Mucosa of rectum (tissue), 2 donors: Measurements from ENCODE around the gene ZNF33B.
A peak's percentile ranks its signal among the peaks of the same experiment; 100 is the strongest.

Source experiments
- H3K27ac ChIP-seq, 2 donors: one replicate each; pipeline ENCODE4 v1.7.0; 2013; ENCODE audit warnings: inconsistent platforms in 2 of 2, low read depth in 2 of 2, low read length in 2 of 2
- H3K27me3 ChIP-seq, 2 donors: one replicate each; pipeline ENCODE4 v1.7.0; 2013; ENCODE audit warnings: low read length in 2 of 2; ENCODE audit not compliant: control insufficient read depth in 2 of 2, insufficient read depth in 2 of 2
- H3K36me3 ChIP-seq, 2 donors: one replicate each; pipeline ENCODE4 v1.7.0; 2013; ENCODE audit warnings: low read length in 2 of 2; ENCODE audit not compliant: control insufficient read depth in 2 of 2, insufficient read depth in 2 of 2
- H3K4me1 ChIP-seq, 2 donors: one replicate each; pipeline ENCODE4 v1.7.0; 2013; ENCODE audit warnings: low read length in 2 of 2, mild to moderate bottlenecking in 1 of 2; ENCODE audit not compliant: control insufficient read depth in 2 of 2, insufficient read depth in 2 of 2
- H3K4me3 ChIP-seq, 2 donors: one replicate each; pipeline ENCODE4 v1.7.0; 2013; ENCODE audit warnings: low read length in 2 of 2
- H3K9ac ChIP-seq, 2 donors: one replicate each; pipeline ENCODE4 v1.7.0; 2013; ENCODE audit warnings: low read length in 2 of 2, low read depth in 1 of 2, mild to moderate bottlenecking in 1 of 2
- H3K9me3 ChIP-seq, 2 donors: one replicate each; pipeline ENCODE4 v1.7.0; 2013; ENCODE audit warnings: low read length in 2 of 2; ENCODE audit not compliant: control insufficient read depth in 2 of 2
- donor health status: healthy.
- donor health status: Normal muscosa, but diverticular disease.

The ZNF33B gene

DNA sequence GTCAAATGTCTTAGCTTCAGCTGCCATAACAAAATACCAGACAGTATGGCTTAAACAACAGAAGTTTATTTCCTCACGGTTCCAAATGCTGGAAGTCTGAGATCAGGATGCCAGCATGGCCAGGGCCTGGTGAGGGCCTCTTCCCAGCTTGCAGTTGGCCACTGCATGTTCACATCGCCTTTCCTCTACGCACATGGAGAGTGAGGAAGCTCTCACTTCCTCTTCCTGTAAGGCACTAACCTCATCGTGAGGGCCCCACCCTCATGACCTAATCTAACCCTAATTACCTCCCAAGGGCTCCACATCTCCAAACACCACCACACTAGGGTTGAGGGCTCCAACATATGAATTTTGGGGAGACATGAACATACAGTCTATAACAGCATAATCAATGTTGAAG, 14.4 kb downstream of the ZNF33B start:
- Histone ChIP-seq H3K27me3 (no peaks in the 10 kb centered on the region), H3K36me3 (peaks cover 15 to 26% of the 10 kb centered on the region in 2 donors), H3K4me1 (no peaks in the 10 kb centered on the region), H3K4me3 (no peak overlapping the region), H3K27ac (no peak overlapping the region), H3K9me3 (peaks cover 0 to 2% of the 10 kb centered on the region in 2 donors), H3K9ac (no peak overlapping the region)

DNA sequence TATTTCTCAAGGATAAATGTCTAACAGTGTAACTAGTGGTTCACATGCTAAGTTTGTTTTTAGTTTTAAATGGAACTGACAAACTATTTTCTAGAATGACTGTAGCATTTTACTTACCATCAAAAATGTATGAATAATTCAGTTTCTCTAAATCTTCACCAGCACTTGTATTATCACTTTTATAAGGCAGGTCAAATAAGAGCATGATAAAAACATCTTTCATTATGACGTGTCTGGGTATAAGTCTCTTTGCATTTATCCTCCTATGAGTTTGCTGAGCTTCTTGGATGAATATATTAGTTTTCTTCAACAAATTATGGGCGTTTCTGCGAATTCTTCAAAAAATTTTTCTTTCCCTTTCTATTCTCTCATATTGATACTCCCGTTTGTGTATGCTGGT, 19.9 kb downstream of the ZNF33B start:
- no peaks in the 10 kb centered on the region for H3K27me3 ChIP-seq
- H3K4me3 ChIP-seq, result no peak overlapping the region
- H3K9ac ChIP-seq, result no peak overlapping the region
- H3K36me3 ChIP-seq, result peaks cover 6 to 18% of the 10 kb centered on the region in 2 donors
- no peaks in the 10 kb centered on the region for H3K4me1 ChIP-seq
- H3K27ac ChIP-seq, result no peak overlapping the region
- H3K9me3 ChIP-seq, result no peaks in the 10 kb centered on the region

DNA sequence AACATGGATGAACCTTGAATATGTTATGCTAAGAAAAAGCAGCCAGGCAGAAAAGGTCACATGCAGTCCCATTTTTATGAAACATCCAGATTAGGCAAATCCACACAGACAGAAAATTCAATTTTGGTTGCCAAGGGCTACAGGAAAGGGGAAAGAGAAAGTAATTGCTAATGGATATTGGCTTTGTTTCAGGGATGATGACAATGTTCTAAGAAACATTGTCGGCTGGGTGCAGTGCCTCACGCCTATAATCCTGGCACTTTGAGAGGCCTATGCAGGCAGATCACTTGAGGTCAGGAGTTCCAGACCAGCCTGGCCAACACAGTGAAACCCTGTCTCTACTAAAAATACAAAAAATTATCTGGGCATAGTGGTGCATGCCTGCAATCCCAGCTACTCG, 23.0 kb downstream of the ZNF33B start:
- Histone ChIP-seq H3K36me3 (peaks cover 11 to 18% of the 10 kb centered on the region in 2 donors), H3K9ac (no peak overlapping the region), H3K9me3 (no peaks in the 10 kb centered on the region), H3K4me1 (no peaks in the 10 kb centered on the region), H3K27me3 (no peaks in the 10 kb centered on the region), H3K4me3 (no peak overlapping the region), H3K27ac (no peak overlapping the region)

GRCh38 chr10:42609872-42610271, 28.5 kb downstream of the ZNF33B start:
- Histone ChIP-seq H3K9ac (no peak overlapping the region), H3K27me3 (no peaks in the 10 kb centered on the region), H3K4me3 (no peak overlapping the region), H3K27ac (no peak overlapping the region), H3K9me3 (no peaks in the 10 kb centered on the region), H3K4me1 (no peaks in the 10 kb centered on the region), H3K36me3 (peaks cover 11 to 15% of the 10 kb centered on the region in 2 donors)

DNA sequence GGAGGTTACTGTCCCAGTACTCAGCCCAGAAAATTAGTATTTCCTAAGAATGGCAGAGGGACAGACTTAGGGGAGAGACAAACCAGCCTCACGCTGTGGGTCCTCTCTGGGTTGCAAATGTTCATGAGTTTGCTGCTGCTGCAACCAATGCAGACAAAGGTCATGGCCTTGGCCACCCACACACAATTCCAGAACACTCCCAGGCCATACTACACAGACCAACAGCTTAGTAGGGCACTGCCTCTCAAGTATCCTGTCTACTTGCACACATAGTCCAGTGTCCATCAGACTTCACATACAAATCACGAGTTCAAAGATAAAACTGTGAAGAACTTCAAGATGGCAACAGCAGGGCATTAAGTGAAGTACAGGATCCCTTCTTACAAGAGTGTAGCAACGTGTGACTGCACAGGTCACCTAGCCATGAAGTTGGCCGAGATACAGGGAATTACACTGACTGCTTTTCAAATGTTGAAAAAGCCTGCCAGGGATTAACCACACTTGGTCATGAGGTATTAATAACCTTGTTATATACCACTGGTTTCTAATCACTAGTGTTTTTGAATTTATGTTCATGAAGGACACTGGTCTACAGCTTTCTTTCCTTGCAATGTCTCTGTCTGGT, 40.0 kb downstream of the ZNF33B start:
- H3K36me3 ChIP-seq, result peaks cover 19 to 20% of the 10 kb centered on the region in 2 donors
- no peak overlapping the region for H3K27ac ChIP-seq
- no peaks in the 10 kb centered on the region for H3K27me3 ChIP-seq
- H3K9me3 ChIP-seq, result peaks cover 20 to 21% of the 10 kb centered on the region in 2 donors
- H3K9ac ChIP-seq, result no peak overlapping the region
- H3K4me3 ChIP-seq, result no peak overlapping the region
- no peaks in the 10 kb centered on the region for H3K4me1 ChIP-seq

- H3K9me3 ChIP-seq, result peaks cover 29 to 40% of the 10 kb centered on the region in 2 donors
- no peak overlapping the region for H3K27ac ChIP-seq
- H3K27me3 ChIP-seq, result no peaks in the 10 kb centered on the region
- peaks cover 36 to 38% of the 10 kb centered on the region in 2 donors for H3K36me3 ChIP-seq
- no peak overlapping the region for H3K4me3 ChIP-seq
- no peak overlapping the region for H3K9ac ChIP-seq
- H3K4me1 ChIP-seq, result no peaks in the 10 kb centered on the region
These were observed 42.2 kb downstream of the ZNF33B start for GRCh38 chr10:42596196-42596595.

- no peaks in the 10 kb centered on the region for H3K27me3 ChIP-seq
- H3K9me3 ChIP-seq, result peaks cover 33 to 51% of the 10 kb centered on the region in 2 donors
- peaks cover 38 to 45% of the 10 kb centered on the region in 2 donors for H3K36me3 ChIP-seq
- no peaks in the 10 kb centered on the region for H3K4me1 ChIP-seq
- H3K9ac ChIP-seq, result no peak overlapping the region
- H3K27ac ChIP-seq, result no peak overlapping the region
- no peak overlapping the region for H3K4me3 ChIP-seq
These were observed 44.1 kb downstream of the ZNF33B start for GRCh38 chr10:42594246-42594650.

DNA sequence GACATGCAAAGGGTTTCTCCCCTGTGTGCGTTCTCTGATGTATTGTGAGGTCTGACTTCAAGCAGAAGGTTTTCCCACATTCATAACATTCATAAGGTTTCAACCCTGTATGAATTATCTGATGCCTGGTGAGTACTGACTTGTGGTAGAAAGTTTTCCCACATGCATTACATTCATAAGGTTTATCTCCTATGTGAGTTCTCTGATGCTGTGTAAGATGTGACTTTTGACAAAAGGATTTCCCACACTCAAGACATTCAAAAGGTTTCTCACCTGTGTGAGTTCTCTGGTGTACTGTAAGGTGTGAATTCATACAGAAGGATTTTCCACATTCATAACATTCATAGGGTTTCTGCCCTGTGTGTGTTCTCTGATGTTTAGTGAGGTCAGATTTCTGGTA, 45.1 kb downstream of the ZNF33B start:
- Histone ChIP-seq H3K9ac (no peak overlapping the region), H3K27me3 (no peaks in the 10 kb centered on the region), H3K27ac (no peak overlapping the region), H3K36me3 (peaks cover 44 to 52% of the 10 kb centered on the region in 2 donors), H3K4me1 (no peaks in the 10 kb centered on the region), H3K4me3 (peak overlapping the region in 1 of 2 donors; percentile 16), H3K9me3 (peaks cover 33 to 57% of the 10 kb centered on the region in 2 donors)

- peaks cover 10 to 20% of the 10 kb centered on the region in 2 donors for H3K36me3 ChIP-seq
- no peak overlapping the region for H3K9ac ChIP-seq
- H3K4me1 ChIP-seq, result no peaks in the 10 kb centered on the region
- peaks cover 4% of the 10 kb centered on the region in 2 donors for H3K9me3 ChIP-seq
- no peaks in the 10 kb centered on the region for H3K27me3 ChIP-seq
- no peak overlapping the region for H3K27ac ChIP-seq
- no peak overlapping the region for H3K4me3 ChIP-seq
These were observed 54.5 kb downstream of the ZNF33B start for GRCh38 chr10:42583828-42584227.

- Histone ChIP-seq H3K27ac (no peak overlapping the region), H3K36me3 (no peaks in the 10 kb centered on the region), H3K4me1 (no peaks in the 10 kb centered on the region), H3K9ac (no peak overlapping the region), H3K27me3 (no peaks in the 10 kb centered on the region), H3K4me3 (no peak overlapping the region), H3K9me3 (no peaks in the 10 kb centered on the region)
These were observed 60.4 kb downstream of the ZNF33B start for GRCh38 chr10:42578019-42578418.
